Placental pericyte (primary cell): Measurements from ENCODE around the gene RPP25. TPM values are rescaled to one million over a fixed set of nuclear protein-coding genes. Genes with fewer than 3 reads are reported as not detected.

Experiments
- small RNA-seq: library from RNA; depleted of rRNA; stranded (forward); fragments of <200 nt; gene quantifications from one replicate; pipeline ENCODE3, GENCODE V24; 2012; ENCODE audit warnings: low replicate concordance
- total RNA-seq: library from RNA; depleted of rRNA; stranded (reverse); fragments of >200 nt; gene quantifications from 2 replicates; pipeline ENCODE4 v1.2.3, GENCODE V29; 2012

RPP25 gene, protein sequence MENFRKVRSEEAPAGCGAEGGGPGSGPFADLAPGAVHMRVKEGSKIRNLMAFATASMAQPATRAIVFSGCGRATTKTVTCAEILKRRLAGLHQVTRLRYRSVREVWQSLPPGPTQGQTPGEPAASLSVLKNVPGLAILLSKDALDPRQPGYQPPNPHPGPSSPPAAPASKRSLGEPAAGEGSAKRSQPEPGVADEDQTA
- 15.0 and 23.9 TPM in 2 replicates for total RNA-seq

GRCh38 chr15:74956648-74957475 is at the start of gene RPP25:
RPP25 (minus strand) TSS chr15:74956772; CDS start chr15:74956583, 189 bp downstream.

DNA sequence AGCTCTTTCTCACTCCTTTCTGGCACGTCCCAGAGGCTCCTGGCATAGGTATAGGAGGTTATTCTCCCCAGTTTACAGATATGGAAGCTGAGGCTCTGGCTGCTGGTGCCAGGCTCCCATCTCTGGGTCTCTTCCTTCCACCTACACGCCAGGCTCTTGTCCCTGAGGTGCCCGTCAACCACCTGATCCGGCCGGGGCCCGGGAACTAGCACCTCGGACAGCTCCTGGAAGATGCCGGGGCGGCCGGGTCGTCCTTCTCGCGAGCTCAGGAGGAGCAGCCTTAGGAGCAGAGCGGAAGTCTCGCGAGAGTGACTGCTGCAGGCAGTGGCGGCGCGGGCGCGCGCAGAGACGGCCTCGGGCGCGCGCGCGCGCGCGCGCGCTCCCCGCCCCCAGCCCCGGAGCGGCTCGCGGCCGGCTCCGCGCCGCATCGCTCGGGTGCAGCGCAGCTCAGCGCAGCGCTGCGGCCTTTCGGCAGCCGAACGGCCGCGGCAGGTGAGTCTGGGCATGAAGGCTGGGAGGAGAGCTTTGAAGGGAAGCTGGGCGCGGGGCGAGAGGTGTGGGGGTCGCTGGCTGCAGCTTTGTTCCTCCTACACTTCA is 38.7 kb upstream of the RPP25 start, which contains the start of gene SCAMP5:
Gene SCAMP5 (plus strand): TSS at position 382 of the 597 bp plus-strand sequence. CDS start 16,277 bp downstream, outside the sequence.

DNA sequence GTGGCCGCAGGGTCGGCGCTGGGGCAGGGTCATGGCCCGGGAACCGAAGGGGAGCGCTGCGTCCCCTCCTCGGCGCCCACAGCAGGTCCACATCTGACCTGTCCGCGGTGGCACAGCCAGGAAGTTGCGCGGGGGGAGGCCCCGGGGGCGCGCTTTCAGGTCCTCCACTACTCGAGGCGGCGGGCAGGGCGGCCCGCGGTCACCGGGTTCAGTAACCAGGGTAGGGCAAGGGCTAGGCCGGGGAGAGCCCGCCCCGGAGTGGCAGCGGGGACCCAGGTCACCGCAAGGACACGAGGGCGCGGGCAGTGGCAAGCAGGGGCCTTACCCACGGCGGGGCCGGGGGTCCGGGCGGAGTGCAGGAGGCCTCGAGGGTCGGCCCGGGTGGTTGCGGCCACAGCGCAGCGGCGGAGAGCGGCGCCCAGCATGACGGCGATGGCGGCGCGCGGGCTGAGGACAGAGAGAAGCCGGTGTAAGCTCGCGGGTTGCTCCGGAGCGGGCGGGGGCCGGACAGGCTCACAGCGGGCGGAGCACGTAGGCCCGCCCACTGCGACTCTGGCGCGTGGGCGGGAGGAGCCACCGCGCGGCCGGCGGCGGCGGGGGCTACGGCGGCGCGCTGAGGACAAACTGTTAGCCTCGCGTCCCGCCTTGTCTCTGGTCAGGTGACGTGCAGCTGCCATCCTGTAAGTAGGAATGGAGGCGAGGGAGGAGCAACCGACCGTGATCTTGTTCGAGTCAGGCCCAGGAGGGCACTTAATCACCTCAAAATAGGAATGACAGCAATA is 18.8 kb downstream of the RPP25 start, which contains the start of gene COX5A:
Gene COX5A (minus strand): TSS at position 484 of the 782 bp plus-strand sequence. CDS start 59 bp downstream, at position 425.

GRCh38 chr15:74906450-74907162 is 50.0 kb downstream of the RPP25 start, which contains the start of gene FAM219B:
FAM219B (minus strand) TSS chr15:74906851; CDS start chr15:74906800, 51 bp downstream.

Small RNA genes within 50 kb of the gene (small RNA-seq; reads per million reads assigned to genes)
- gene RF00019, result not detected

Other genes starting within 250 kb of the RPP25 start
- 0.72 and 1.5 TPM in 2 replicates for gene CYP1A1, start 231.2 kb downstream of the RPP25 start, total RNA-seq
- gene CYP1A2, start 207.9 kb downstream of the RPP25 start, total RNA-seq, result not detected in 2 replicates
- 30.4 and 32.6 TPM in 2 replicates for gene CSK, start 174.7 kb downstream of the RPP25 start, total RNA-seq
- gene LMAN1L, start 143.9 kb downstream of the RPP25 start, total RNA-seq, result under 0.01 TPM in 1 of 2 replicates, not detected in the other
- not detected in 2 replicates for gene CPLX3, start 130.1 kb downstream of the RPP25 start, total RNA-seq
- gene ULK3, start 113.6 kb downstream of the RPP25 start, total RNA-seq, result 17.7 and 23.3 TPM in 2 replicates
- 28.1 and 37.9 TPM in 2 replicates for gene SCAMP2, start 83.4 kb downstream of the RPP25 start, total RNA-seq
- 49.5 and 88.6 TPM in 2 replicates for gene MPI, start 66.7 kb downstream of the RPP25 start, total RNA-seq
- gene FAM219B, start 49.9 kb downstream of the RPP25 start, total RNA-seq, result 28.2 and 40.7 TPM in 2 replicates
- 33.4 and 45.7 TPM in 2 replicates for gene COX5A, start 18.7 kb downstream of the RPP25 start, total RNA-seq
- 0.57 and 2.4 TPM in 2 replicates for gene SCAMP5, start 38.8 kb upstream of the RPP25 start, total RNA-seq
- gene PPCDC, start 66.8 kb upstream of the RPP25 start, total RNA-seq, result 10.5 and 19.3 TPM in 2 replicates
- 12.9 and 16.0 TPM in 2 replicates for gene C15orf39, start 245.1 kb upstream of the RPP25 start, total RNA-seq